ENCODE measurements around the gene CELSR2.

Gene CELSR2

DNA sequence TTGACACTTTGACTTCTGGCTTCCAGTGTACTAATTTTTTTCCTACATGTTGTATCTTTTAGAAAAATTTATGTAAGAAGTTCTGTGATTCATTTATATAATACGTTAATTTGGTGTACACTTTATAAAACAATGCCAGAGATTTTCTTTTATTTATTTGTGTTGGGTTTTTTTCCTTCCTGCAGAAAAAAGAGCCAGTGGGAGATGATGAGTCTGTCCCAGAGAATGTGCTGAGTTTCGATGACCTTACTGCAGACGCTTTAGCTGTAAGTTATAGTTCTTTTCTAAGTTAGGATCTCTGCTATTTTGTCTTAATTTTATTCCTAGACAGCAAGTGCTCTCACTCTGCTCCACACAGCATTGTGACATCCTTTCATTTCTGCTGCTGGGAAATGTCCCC is 21.2 kb upstream of the CELSR2 start:
- DNase-seq (ENCODE audit: low spot score): no peak

DNA sequence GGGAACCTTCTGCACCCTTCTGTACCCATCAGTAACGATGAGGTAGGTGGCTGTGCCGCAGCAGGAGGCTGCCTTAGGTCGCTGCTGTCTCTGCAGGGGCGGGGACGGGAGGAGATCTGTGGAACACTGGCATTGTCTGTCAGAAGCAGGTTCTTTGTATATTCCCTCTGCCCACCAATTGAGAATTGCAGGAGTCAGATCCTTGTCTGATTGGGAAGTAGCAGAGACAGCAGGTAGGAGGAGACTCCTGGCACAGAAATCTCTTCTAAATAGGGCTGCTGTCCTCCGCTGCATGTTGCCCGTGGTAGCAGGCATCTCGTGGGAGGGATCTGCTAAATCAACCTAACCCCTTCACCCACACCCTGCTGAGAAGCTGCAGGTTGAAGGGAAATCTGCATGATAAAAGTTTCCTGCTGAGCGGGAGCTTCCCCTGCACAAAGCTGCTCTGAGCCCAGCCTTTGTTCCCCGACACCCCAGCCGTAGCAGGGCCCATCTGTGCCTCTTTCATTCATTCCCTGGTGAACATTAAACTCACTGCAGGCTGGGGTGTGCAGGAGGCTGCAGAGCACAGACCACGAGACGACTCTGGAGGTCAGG is 19.7 kb upstream of the CELSR2 start:
- no peak for DNase-seq (ENCODE audit: low spot score)

DNA sequence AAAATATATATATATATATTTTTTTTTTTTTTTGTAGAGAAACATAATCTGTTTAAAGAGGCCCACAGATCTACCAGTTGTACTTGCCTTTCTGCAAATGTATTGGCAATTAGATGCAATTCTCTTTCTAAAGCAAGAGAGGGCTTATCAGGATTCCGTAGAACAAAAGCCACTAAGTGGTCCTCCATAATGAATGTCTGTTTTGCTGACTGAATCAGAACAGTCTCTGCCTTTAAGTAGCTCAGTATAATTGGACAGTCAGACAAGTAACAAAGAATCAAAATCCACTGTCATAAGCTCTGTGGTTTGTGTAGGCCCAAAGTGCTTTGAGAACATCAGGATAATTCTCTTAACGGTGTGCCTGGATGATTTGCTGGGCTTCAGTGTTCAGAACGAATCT is 18.3 kb upstream of the CELSR2 start:
- no peak for DNase-seq (ENCODE audit: low spot score)

DNA sequence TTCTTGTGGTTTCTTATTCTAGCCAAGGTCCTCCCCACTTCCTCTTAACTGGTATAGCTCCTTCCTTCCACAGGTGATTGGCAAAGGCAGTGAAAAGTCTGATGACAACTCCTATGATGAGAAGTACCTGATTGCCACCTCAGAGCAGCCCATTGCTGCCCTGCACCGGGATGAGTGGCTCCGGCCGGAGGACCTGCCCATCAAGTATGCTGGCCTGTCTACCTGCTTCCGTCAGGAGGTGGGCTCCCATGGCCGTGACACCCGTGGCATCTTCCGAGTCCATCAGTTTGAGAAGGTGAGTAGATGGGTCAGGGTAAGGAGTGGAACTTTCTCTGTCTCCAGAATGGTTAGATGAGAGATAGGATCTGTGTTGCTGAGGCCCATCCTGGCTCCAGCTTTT is 14.2 kb upstream of the CELSR2 start:
- no peak for DNase-seq (ENCODE audit: low spot score)

DNA sequence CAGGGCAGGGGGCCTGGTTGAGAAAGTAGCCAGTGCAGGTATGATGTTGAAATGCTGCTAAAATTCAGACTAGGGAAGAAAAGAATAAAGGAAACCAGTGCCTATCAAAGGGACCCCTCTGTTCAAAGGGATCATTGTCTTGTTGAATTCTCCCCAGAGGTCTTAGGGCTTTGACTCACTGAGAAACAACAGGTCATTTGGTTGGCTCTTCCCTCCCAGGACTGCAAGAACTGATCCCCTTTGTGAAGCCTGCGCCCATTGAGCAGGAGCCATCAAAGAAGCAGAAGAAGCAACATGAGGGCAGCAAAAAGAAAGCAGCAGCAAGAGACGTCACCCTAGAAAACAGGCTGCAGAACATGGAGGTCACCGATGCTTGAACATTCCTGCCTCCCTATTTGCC is 11.8 kb upstream of the CELSR2 start:
- no peak for DNase-seq (ENCODE audit: low spot score)

DNA sequence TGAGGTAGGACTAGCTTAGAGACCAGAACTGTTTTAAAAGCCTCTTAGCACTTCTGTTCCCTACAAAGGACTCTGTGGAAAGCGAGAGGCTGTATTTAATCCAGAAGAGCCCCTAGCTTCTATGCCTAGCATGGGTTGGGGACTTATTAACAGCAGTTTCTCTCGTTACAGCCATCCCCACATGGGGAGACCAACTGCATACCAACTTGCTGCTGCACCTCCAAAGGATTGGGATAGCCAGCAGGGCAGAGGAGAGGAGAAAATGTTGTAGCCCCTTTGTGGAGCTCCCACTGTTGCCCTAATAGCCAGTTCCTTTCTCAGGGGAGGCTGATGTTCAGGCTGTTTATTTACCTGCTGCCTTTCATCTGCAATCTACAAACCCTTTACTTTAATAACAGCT is 11.0 kb upstream of the CELSR2 start:
- DNase-seq (ENCODE audit: low spot score): no peak

DNA sequence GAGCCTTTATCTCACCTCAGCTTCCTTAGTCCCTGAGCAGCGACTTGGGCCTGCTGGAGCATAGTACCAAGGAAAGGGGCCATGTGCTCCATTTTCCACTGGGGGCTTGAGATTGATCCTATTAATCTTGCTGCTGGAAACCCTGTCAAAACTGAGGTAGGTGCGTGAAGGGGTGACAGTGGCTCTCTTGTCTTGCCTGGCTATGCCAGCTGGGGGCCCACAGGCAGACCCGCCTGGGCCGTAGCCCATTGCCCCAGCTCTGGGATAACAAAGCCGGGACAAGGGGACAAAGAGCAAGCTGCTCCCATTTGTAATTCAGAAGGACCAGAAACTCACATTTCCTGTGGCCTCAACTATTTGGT is 10.3 kb upstream of the CELSR2 start:
- no peak for DNase-seq (ENCODE audit: low spot score)

DNA sequence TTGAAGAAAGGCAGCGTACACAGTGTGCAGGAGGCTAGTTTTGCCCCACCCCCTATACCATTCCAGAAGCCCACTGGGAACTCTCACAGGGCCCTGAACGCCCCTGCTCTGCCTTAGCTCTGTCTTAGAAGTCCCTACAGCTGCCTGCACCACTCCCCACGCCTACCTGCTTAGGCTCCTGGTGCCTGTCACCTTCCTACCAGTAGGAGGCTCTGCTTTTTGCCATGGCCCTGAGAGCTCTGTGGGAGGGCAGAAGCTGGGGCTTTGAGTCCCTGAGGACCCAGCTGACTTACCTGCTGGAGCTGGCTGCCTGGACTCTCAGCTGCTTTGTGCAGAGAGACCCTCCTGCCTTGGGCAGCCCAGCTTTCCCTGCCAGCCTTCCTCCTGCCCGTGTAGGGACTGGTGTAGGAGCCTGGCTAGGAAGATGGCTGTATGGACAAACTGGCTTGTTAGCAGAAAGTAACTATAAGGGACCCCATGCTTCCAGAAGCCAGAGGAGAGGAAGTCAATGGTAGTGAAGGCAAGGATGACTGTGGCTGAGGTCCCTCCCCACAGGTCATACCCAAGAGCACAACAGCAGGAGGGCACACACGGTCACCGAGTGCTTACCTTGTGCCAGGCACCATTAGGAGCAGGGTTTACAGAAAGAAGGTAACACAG is 9.8 kb upstream of the CELSR2 start:
- no peak for DNase-seq (ENCODE audit: low spot score)

DNA sequence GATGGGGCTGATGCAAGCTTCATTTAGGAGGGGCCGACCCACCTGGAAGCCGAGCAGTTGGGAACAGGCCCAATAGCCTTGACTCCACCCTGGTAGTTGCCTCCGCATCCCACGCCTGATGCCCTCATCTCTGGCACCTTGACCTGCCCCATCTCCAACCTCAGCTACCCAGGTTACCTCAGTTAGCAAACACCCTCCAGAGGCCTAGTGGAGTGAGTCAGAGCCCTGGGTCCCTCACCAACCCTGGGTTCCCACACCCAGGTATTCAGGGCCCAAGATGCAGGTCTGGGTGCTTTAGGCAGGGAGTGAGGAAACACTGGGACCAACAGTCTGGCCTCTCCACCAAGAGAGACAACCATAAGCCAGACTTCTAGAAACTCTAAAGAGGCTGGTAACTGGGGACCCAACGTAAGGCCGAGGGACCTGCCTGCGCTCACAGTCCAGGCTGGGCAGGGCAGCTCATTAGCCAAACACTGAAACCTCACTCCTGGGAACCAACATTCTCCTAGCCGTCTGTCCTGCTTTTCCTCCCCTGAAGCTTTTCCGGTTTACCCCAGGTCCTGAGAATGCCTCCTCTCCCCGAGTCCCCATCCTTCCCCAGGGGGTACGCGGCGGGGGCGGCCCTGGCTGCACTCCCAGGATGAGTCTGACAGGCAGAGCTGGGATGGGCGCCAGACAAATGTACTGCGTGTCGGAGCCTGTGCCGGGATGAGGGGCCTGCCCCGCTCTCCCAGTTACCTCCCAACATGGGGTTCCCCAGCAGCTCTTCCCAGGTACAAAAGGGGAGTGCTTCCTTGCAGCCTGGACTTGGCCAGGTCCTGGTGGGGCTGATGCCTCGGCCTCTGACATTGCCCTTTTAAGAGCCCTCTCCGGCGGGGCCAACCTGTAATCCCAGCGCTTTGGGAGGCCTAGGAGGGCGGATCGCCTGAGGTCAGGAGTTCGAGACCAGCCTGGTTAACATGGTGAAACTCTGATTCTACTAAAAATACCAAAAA is 8.9 kb upstream of the CELSR2 start:
- DNase-seq (ENCODE audit: low spot score): no peak

DNA sequence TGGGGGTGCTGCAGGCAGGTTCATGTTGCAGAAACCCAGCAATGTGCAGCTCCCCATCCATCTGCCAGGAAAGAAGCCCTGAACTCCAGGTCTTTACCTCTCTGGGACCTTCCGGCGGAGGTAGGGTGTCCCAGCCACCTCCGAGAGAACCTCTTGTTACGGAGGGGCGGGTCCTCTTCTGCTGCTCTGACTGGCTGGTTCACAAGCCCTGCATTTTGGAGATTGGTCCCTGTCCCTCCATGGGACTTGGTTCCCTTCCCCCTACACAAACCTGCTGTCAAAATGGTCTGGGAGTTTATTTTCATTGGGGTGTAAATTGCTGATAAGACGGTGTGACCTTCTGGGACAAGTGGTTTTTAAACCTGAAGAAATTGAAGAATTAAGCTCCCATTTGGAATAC is 8.0 kb upstream of the CELSR2 start:
- DNase-seq (ENCODE audit: low spot score): no peak

DNA sequence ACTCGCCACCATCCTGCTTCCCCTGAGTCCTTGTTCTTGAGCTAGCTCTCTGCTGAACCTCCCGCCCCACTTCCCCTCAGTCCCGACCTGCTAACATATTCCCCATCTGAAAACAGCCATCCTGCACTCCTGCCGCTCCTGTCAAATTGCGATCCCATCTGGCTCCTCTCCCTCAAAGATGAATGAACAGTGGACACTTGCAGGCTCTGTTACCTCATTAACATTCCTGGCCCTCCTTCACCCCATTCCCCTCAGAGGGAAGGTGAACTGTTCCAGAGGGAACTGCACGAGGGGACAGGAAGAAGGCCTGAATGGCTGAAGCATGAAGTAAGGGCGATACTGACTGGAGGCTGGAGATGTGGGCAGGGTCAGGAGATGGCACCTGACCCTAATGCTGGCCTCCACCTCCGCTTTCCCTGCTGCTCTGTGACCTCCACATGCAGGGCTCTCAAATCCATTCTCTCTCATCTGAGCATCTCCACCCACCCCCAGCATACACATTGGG is 7.4 kb upstream of the CELSR2 start:
- no peak for DNase-seq (ENCODE audit: low spot score)

DNA sequence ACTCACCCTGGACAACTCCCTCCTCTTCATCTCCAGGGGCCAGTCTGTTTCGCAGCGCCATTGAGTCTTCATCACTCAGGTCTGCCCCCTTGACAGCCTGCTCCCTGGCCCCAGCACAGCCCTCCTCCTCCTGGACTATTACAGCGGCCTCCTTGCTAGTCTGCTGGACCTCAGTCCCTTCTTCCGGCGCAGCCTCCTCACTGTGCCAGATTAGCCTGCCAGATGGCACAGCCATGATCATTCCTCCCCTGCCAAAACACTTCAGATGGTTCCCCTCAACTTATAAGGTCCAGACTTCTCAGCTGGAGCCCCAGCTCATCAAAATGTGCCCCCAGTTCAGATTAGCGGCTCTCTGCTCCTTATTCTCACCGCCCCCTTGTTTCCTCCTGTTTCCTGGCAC is 7.0 kb upstream of the CELSR2 start:
- DNase-seq (ENCODE audit: low spot score): no peak

DNA sequence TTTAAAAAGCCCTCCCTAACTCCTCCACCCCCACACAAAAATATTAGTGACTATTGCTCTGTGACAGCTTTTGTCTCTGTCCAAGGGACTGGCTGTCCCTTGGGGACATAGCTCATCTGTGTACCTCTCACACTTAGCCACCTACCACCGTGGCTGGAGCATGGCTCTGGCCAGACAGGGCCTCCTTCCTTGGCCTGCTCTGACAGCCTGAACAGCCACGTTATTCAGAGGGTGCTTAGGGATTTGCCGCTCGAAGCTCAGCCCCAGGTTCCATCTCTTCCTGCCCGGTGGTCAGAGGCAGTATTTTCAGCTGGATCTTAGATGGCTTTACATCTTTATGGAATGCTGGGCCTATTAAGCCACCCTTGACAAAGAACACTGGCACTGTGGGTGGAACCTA is 6.1 kb upstream of the CELSR2 start:
- no peak for DNase-seq (ENCODE audit: low spot score)

DNA sequence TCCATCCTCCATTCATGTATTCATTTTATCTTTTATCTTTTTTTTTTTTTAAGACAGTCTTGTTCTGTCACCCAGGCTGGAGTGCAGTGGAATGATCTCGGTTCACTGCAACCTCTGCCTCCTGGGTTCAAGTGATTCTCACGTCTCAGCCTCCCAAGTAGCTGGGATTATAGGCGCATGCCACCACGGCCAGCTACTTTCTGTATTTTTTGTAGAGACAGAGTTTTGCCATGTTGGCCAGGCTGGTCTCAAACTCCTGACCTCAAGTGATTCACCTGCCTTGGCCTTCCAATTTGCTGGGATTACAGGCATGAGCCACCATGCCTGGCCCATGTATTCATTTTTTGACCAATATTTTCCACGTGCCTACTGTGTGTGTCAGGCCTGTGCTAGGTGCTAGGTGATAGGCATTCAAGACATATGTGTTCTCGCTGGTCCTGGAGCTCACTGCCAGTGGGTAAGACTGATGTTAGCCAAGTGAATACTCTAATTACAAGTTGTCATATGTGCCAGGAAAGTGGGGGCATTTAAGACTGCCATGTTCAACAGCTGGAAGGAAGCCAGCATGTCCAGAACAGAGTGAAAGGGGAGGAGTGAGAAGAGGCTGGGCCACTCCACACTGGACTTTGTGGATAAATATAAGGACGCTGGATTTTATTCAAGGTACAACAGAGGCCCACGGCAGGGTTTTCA is 5.3 kb upstream of the CELSR2 start:
- DNase-seq (ENCODE audit: low spot score): no peak

DNA sequence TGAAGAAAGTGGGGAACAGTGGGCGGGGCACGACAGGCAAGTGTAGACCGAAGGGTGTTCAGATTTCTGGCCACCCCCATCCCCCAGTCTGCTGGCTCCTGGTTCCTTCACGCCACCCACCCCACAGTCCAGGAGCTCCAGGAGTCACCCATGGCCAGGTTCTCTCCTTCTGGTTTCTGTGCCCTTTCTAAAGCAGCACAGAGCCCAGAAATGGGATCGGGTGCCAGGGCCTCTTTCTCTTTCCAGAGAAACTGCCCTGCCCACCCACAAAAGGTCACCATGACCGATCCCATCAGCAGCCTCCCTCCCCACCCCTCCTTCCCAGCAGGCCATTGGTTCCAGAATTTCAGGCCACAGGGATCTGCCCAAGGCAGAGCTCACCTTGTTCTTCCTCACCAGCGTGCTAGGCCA is 3.2 kb upstream of the CELSR2 start:
- no peak for DNase-seq (ENCODE audit: low spot score)

DNA sequence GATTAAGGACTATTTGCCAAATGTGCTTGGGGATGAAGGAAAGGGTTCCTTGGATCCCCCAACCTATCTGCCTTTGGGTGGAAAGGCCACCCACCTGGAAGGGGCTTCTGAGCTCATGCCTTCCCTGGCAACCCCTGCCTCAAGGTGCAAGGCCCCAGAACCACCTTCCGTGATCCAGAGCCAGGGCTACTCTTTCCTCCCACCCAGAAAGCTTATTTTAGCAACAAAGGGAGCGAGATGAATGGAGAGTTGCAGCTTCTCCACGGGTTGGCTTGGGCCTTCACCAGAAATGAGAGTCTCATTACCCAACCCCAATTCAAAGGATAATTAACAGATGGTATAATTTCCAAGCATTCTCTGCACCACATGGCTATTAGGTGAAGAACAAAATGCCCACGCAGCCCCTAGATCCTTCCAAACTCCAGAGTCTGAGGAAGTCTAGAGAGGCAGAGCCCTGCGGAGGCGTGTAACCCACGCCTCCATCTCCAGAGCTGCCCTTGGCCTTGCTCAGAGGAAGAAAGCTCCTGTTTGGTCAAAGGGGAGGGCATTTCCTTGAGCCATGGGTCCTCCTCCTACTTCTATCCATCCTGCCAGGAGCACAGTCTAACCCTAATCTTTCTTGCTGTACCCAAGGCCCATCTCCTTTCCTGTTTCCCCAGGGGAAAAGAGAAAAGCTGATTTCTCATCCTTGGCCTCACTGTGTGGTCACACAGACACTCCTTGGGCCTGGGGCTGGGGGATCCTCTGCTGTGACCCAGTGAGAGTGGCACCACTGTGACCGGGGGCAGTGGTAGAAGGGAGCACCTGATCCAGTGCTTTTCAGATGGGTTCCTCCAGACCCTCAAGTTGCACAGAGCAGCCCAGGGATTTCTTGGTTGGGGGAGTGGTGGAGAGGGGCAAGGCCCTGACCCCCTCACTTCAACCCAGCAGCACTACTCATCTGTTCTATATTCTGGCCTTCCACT is 1.7 kb upstream of the CELSR2 start:
- DNase-seq (ENCODE audit: low spot score): no peak

DNA sequence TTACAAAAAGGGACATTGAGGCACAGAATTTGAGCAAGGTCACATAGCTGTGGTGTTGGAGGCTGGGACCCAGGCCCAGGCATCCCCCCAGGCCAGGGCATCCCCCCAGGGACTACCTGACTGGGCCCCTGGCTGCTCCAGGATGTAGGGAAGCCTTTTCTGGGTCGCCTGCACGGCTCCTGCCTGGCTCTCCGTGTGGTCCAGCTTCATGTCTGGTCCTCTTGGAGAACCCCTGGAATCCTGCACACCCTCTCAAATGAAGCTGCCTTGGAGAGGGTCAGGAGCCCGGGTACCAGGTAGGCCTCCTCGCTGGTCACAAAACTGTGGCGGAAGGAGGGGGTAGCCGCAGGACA is 919 bp upstream of the CELSR2 start:
- DNase-seq (ENCODE audit: low spot score): no peak

DNA sequence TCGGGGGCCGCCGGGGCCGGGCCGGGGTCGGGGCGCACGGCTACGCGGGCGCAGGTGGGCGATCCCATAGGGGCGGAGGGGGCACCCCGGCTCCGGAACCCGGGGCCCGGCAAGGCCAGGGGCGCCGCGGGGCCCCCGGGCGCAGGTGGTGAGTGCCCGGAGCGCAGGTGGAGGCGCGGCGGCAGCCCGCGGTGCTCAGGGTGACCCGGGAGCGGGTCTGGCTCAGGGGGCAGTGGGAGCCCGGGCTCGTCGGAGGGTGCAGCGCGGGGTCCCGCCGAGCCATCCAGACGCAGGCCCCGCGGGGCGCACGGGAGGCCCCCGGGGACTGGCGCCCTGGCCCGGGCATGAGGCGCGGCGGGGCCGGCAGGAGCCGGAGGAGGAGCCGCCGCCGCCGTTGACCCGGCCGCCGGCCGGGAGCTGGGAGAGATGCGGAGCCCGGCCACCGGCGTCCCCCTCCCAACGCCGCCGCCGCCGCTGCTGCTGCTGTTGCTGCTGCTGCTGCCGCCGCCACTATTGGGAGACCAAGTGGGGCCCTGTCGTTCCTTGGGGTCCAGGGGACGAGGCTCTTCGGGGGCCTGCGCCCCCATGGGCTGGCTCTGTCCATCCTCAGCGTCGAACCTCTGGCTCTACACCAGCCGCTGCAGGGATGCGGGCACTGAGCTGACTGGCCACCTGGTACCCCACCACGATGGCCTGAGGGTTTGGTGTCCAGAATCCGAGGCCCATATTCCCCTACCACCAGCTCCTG is 489 bp downstream of the CELSR2 start:
- no peak for DNase-seq (ENCODE audit: low spot score)

DNA sequence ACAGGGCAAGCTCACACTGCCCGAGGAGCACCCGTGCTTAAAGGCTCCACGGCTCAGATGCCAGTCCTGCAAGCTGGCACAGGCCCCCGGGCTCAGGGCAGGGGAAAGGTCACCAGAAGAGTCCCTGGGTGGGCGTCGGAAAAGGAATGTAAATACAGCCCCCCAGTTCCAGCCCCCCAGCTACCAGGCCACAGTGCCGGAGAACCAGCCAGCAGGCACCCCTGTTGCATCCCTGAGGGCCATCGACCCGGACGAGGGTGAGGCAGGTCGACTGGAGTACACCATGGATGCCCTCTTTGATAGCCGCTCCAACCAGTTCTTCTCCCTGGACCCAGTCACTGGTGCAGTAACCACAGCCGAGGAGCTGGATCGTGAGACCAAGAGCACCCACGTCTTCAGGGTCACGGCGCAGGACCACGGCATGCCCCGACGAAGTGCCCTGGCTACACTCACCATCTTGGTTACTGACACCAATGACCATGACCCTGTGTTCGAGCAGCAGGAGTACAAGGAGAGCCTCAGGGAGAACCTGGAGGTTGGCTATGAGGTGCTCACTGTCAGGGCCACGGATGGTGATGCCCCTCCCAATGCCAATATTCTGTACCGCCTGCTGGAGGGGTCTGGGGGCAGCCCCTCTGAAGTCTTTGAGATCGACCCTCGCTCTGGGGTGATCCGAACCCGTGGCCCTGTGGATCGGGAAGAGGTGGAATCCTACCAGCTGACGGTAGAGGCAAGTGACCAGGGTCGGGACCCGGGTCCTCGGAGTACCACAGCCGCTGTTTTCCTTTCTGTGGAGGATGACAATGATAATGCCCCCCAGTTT is 1.3 kb downstream of the CELSR2 start:
- no peak for DNase-seq (ENCODE audit: low spot score)

All from left forelimb (tissue), 1 donor.